ENCODE measurements around the gene NHERF2.

GRCh38 chr16:1991588-1991947, 35.1 kb upstream of the NHERF2 start:
- TF ChIP-seq POLR2A (IDR thresholded peaks at IDR 0.05; ENCODE audit: extremely low read depth, insufficient read length) (no peak), CTCF (IDR thresholded peaks at IDR 0.05; ENCODE audit: low read depth, low read length) (no peak), MAX (IDR thresholded peaks at IDR 0.05; ENCODE audit: low read depth, low read length) (no peak)

All from NB4 (cell line).